H1 (cell line): ENCODE results near the gene RHD. TPM values are rescaled to one million over a fixed set of nuclear protein-coding genes. Genes with fewer than 3 reads are reported as not detected.
"Not testable (repeated sequence)": the region's sequence is repeated elsewhere in the genome, so short reads cannot be mapped to it uniquely, and the experiment has no call there.

ENCODE experiments used
- CTCF ChIA-PET: fragments of 300-600 bp; sonication (Branson Sonifier 250); formaldehyde crosslinking; loops from one replicate; lab custom pipeline; 2021; ENCODE audit not compliant: partially characterized antibody; lab: Charles Lee
- POLR2A ChIA-PET: fragments of 300-600 bp; sonication (Branson Sonifier 250); formaldehyde crosslinking; loops from one replicate; lab custom pipeline; 2021; ENCODE audit warnings: inconsistent platforms; ENCODE audit not compliant: partially characterized antibody; lab: Charles Lee
- DNase-seq, 2 experiments: peaks; one replicate each; pipeline versions ENCODE4 v3.0.0 to v3.0.0-alpha.2; 2010 to 2022; ENCODE audit warnings: low spot score in 2 of 2, low read depth in 1 of 2, mixed read lengths in 1 of 2
- FAIRE-seq: peaks from 2 replicates; lab custom pipeline; 2011; peaks lifted over from hg19 to GRCh38; lab: Jason Lieb, UNC
- H2AFZ ChIP-seq: 2 replicates; pipeline ENCODE4 v1.8.1; 2012; ENCODE audit warnings: low read length, inconsistent platforms
- H2AK5ac ChIP-seq: 2 replicates; pipeline ENCODE4 v1.6.1; 2013; ENCODE audit warnings: low read depth, low read length
- H2BK120ac ChIP-seq: replicated peaks from 2 replicates; pipeline ENCODE3; 2013; ENCODE audit warnings: low read depth, low read length, inconsistent platforms
- H2BK12ac ChIP-seq: 2 replicates; pipeline ENCODE4 v1.6.1; 2013; ENCODE audit warnings: low read depth, low read length
- H2BK15ac ChIP-seq: 2 replicates; pipeline ENCODE4 v1.6.1; 2013; ENCODE audit warnings: low read length
- H2BK20ac ChIP-seq: 2 replicates; pipeline ENCODE4 v1.6.1; 2013; ENCODE audit warnings: low read length
- H2BK5ac ChIP-seq: 2 replicates; pipeline ENCODE4 v1.6.1; 2013; ENCODE audit warnings: low read depth, low read length
- H3K14ac ChIP-seq: 2 replicates; pipeline ENCODE4 v1.6.1; 2013; ENCODE audit warnings: inconsistent platforms; ENCODE audit not compliant: insufficient read length
- H3K18ac ChIP-seq: 2 replicates; pipeline ENCODE4 v1.6.1; 2013; ENCODE audit warnings: low read length; ENCODE audit errors: extremely low read depth
- H3K23ac ChIP-seq: 2 replicates; pipeline ENCODE4 v1.6.1; 2013; ENCODE audit warnings: inconsistent platforms; ENCODE audit not compliant: insufficient read length
- H3K23me2 ChIP-seq: 2 replicates; pipeline ENCODE4 v1.6.1; 2013; ENCODE audit warnings: low read depth, low read length
- H3K27ac ChIP-seq: 2 replicates; pipeline ENCODE4 v1.6.1; 2011; ENCODE audit warnings: low read depth, low read length, inconsistent platforms
- H3K27me3 ChIP-seq, 4 experiments: replicated peaks in 1 of 4; 1 replicate in 1 of 4; 2 replicates in 3 of 4; pipeline versions ENCODE4 v1.6.1 to v1.8.1; 2011 to 2013; ENCODE audit warnings: low read length in 3 of 4, mild to moderate bottlenecking in 3 of 4, inconsistent platforms in 2 of 4, mixed read lengths in 2 of 4, moderate library complexity in 1 of 4; ENCODE audit not compliant: control insufficient read depth in 3 of 4, insufficient read depth in 3 of 4; ENCODE audit errors: extremely low read depth in 1 of 4
- H3K36me3 ChIP-seq, 4 experiments: 2 replicates each; pipeline versions ENCODE4 v1.6.1 to v1.8.1; 2011 to 2013; ENCODE audit warnings: mild to moderate bottlenecking in 4 of 4, low read length in 3 of 4, moderate library complexity in 2 of 4, control low read depth in 1 of 4, inconsistent platforms in 1 of 4; ENCODE audit not compliant: insufficient read depth in 4 of 4, control insufficient read depth in 2 of 4
- H3K4ac ChIP-seq: replicated peaks from 2 replicates; pipeline ENCODE3; 2013; ENCODE audit warnings: low read length, low read depth, mixed read lengths, inconsistent platforms; ENCODE audit not compliant: insufficient read length
- H3K4me1 ChIP-seq, 4 experiments: replicated peaks in 1 of 4; 1 replicate in 1 of 4; 2 replicates in 3 of 4; pipeline versions ENCODE4 v1.6.1 to v1.8.1; 2011 to 2013; ENCODE audit warnings: low read length in 3 of 4, inconsistent platforms in 2 of 4, mixed read lengths in 1 of 4; ENCODE audit not compliant: insufficient read depth in 4 of 4, control insufficient read depth in 3 of 4
- H3K4me2 ChIP-seq, 2 experiments: 2 replicates each; pipeline versions ENCODE4 v1.6.1 to v1.8.1; 2011 to 2013; ENCODE audit warnings: low read depth in 2 of 2, low read length in 2 of 2, control low read depth in 1 of 2, inconsistent platforms in 1 of 2, mild to moderate bottlenecking in 1 of 2; ENCODE audit not compliant: insufficient read depth in 1 of 2
- H3K4me3 ChIP-seq, 4 experiments: fragments of 200-600, 300-600 bp in 1 of 4; sonication (generic), shearing (Covaris generic), sonication (Bioruptor Twin) in 1 of 4; 2 replicates each; pipeline versions ENCODE4 v1.5.1 to v1.8.1; 2011 to 2016; ENCODE audit warnings: low read length in 4 of 4, low read depth in 3 of 4, control low read depth in 2 of 4, inconsistent platforms in 2 of 4, mild to moderate bottlenecking in 2 of 4, mixed read lengths in 1 of 4, moderate library complexity in 1 of 4; ENCODE audit not compliant: insufficient read depth in 2 of 4; ENCODE audit errors: extremely low read depth in 1 of 4
- H3K56ac ChIP-seq: replicated peaks from 2 replicates; pipeline ENCODE3; 2013; ENCODE audit warnings: low read depth, mild to moderate bottlenecking, mixed read lengths, low read length, inconsistent platforms; ENCODE audit not compliant: insufficient read length
- H3K79me1 ChIP-seq: 2 replicates; pipeline ENCODE4 v1.6.1; 2013; ENCODE audit warnings: low read depth, low read length, control low read depth
- H3K79me2 ChIP-seq, 2 experiments: 2 replicates each; pipeline versions ENCODE4 v1.6.1 to v1.8.1; 2012 to 2013; ENCODE audit warnings: low read length in 2 of 2, mild to moderate bottlenecking in 2 of 2, inconsistent platforms in 1 of 2; ENCODE audit not compliant: insufficient read depth in 2 of 2, control insufficient read depth in 1 of 2
- H3K9ac ChIP-seq, 4 experiments: replicated peaks in 1 of 4; 1 replicate in 1 of 4; 2 replicates in 3 of 4; pipeline versions ENCODE4 v1.6.1 to v1.8.1; 2011 to 2013; ENCODE audit warnings: low read depth in 3 of 4, low read length in 3 of 4, control low read depth in 2 of 4, mild to moderate bottlenecking in 2 of 4, moderate library complexity in 2 of 4, inconsistent platforms in 1 of 4; ENCODE audit errors: extremely low read depth in 1 of 4
- H3K9me3 ChIP-seq, 2 experiments: 2 replicates each; pipeline versions ENCODE4 v1.6.1 to v1.8.1; 2012 to 2013; ENCODE audit warnings: mild to moderate bottlenecking in 2 of 2, moderate library complexity in 2 of 2, control low read depth in 1 of 2, inconsistent platforms in 1 of 2, low read depth in 1 of 2, low read length in 1 of 2, mixed read lengths in 1 of 2; ENCODE audit not compliant: insufficient read depth in 2 of 2
- H4K20me1 ChIP-seq, 2 experiments: replicated peaks in 1 of 2; 2 replicates each; pipeline versions ENCODE3 to v1.8.1; 2011 to 2013; ENCODE audit warnings: inconsistent platforms in 2 of 2, low read length in 2 of 2, mild to moderate bottlenecking in 1 of 2; ENCODE audit not compliant: insufficient read depth in 2 of 2, control insufficient read depth in 1 of 2
- H4K5ac ChIP-seq: 2 replicates; pipeline ENCODE4 v1.6.1; 2013; ENCODE audit warnings: low read length, low read depth, mixed read lengths, inconsistent platforms; ENCODE audit not compliant: insufficient read length
- H4K8ac ChIP-seq: 2 replicates; pipeline ENCODE4 v1.8.0; 2013; ENCODE audit warnings: mild to moderate bottlenecking, moderate library complexity, low read length, inconsistent platforms; ENCODE audit not compliant: insufficient read depth; ENCODE audit errors: extremely low read depth
- H4K91ac ChIP-seq: replicated peaks from 2 replicates; pipeline ENCODE3; 2013; ENCODE audit warnings: low read length, mixed read lengths, inconsistent platforms; ENCODE audit not compliant: insufficient read length
- ASH2L ChIP-seq: fragments of 200-600, 300-600 bp; sonication (generic); IDR thresholded peaks from one replicate; pipeline ENCODE4 v1.7.1; 2017; ENCODE audit warnings: low read length
- BRCA1 ChIP-seq: IDR thresholded peaks from 2 replicates; pipeline ENCODE4 v1.6.1; 2012; ENCODE audit warnings: low read depth, low read length, improper control_type of control experiment
- MAFK ChIP-seq: IDR thresholded peaks from 2 replicates; pipeline ENCODE4 v1.6.1; 2012; ENCODE audit warnings: low read depth, mild to moderate bottlenecking, improper control_type of control experiment, low read length
- POU5F1 ChIP-seq: IDR thresholded peaks from 2 replicates; pipeline ENCODE4 v1.6.1; 2011; ENCODE audit warnings: low read depth, mild to moderate bottlenecking, low read length, moderate library complexity
- SP1 ChIP-seq: IDR thresholded peaks from 2 replicates; pipeline ENCODE4 v1.6.1; 2011; ENCODE audit warnings: low read depth, low read length
- TCF12 ChIP-seq: IDR thresholded peaks from 2 replicates; pipeline ENCODE4 v1.6.1; 2011; ENCODE audit warnings: low read depth, mild to moderate bottlenecking, low read length
- WGBS, 2 experiments: shearing (Covaris generic) in 1 of 2; methylation state at CpG; one replicate each; pipeline versions ENCODE4 v1.1.6 to v1.1.7; 2013 to 2015; ENCODE audit warnings: low lambda C conversion rate in 2 of 2, mixed read lengths in 2 of 2, inconsistent platforms in 1 of 2, low coverage in 1 of 2, missing lambda C conversion rate in 1 of 2; ENCODE audit not compliant: insufficient replicate concordance in 2 of 2, insufficient coverage in 1 of 2, insufficient read length in 1 of 2; ENCODE audit errors: extremely low coverage in 1 of 2, missing lambda C conversion rate in 1 of 2; 5-methylcytosine and 5-hydroxymethylcytosine counted together
- polyA plus RNA-seq, 7 experiments: library from polyadenylated mRNA; depleted of rRNA in 3 of 7; stranded (reverse) in 5 of 7; unstranded in 2 of 7; fragments of >200 nt in 5 of 7; fragments of 200-250 nt in 2 of 7; gene quantifications; 1 replicate in 5 of 7; 2 replicates in 1 of 7; 4 replicates in 1 of 7; pipeline versions ENCODE4 v1.2.1 to v1.2.3, GENCODE V29; 2011 to 2013; ENCODE audit warnings: missing spikeins in 2 of 7, mixed read lengths in 2 of 7
- total RNA-seq: library from RNA; stranded (reverse); fragmentation: NEBNext Ultra II Directional; extraction: Animal tissue kit (Norgen Biotek cat#: 25700); gene quantifications from 2 replicates; pipeline ENCODE4 v1.2.1, GENCODE V29; 2021
- TF ChIP-seq, protein P1 (sequence below): IDR thresholded peaks from 2 replicates; pipeline ENCODE4 v1.6.1; 2011; ENCODE audit warnings: low read depth, mild to moderate bottlenecking, low read length; ENCODE audit not compliant: insufficient read depth

RHD gene
- total and polyA plus RNA-seq, 2 of the 8 experiments (the other 6 are each of a cell fraction or from before 2014, with no cell fraction given) = 0.21 TPM; not detected in 1

DNA sequence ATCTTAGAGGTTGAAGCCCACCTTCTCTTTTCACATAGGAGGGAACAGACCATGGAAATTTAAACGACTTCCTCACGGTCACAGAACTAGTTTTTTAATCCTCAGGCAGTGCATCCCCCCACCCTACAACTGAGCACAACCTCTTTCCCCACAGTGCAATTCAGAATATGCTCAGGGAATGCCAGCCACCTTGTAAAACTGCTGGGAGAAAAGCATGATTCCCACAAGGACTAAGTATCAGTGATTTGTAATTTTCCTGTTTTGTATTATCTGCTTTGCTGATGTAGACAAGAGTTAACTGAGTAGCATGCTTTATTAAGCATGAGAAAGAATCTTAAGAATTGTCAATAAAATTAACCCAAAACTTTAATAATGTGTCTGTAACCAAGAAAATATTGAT is 89.6 kb downstream of the RHD start (continued):
- TF ChIP-seq ASH2L (no peak), POU5F1 (no peak), SP1 (no peak), BRCA1 (no peak), MAFK (no peak), TCF12 (no peak)
- TF ChIP-seq, protein P1, sequence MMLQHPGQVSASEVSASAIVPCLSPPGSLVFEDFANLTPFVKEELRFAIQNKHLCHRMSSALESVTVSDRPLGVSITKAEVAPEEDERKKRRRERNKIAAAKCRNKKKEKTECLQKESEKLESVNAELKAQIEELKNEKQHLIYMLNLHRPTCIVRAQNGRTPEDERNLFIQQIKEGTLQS = no peak

DNA sequence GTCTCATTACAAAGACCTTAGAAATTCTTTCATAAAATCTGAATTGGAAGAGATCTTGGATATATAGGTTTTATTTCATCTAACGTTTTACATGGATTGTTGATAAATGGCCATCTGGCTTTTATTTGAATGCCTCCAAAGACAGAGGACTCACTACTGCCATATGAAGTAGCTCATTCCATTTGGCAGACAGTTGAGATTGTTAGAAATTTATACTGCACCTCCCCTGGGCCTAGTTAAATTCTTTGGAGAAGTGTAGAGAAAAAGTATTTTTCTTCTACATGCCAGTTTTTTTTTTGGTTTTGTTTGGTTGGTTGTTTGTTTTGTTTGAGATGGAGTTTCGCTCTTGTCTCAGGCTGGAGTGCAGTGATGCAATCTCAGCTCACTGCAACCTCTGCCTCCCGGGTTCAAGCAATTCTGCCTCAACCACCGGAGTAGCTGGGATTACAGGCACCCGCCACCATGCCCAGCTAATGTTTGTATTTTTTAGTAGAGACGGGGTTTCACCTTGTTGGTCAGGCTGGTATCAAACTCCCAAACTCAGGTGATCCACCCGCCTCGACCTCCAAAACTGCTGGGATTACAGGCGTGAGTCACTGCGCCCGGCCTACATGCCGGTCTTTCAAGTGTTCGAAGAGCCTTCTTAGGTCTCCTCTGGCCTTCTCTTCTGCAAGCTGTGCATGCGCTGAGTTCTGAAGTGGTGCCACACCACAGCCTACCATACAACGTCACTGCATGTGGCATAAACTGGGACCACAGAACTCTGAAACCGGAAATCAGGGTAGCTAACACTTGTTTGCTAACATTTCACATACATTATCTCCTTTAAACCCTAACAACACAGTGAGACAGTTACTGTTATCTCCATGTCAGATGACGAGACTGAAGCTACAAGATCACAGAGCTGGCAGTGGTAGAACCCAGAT is 90.6 kb downstream of the RHD start:
- H2AK5ac ChIP-seq, H2BK20ac ChIP-seq, H2BK15ac ChIP-seq, H2AFZ ChIP-seq, H3K9ac ChIP-seq, H3K4me3 ChIP-seq, H2BK12ac ChIP-seq, H3K4ac ChIP-seq, H3K23me2 ChIP-seq, H3K4me1 ChIP-seq, H4K20me1 ChIP-seq, POLR2A ChIA-PET, H3K79me1 ChIP-seq, DNase-seq, H2BK5ac ChIP-seq, H3K14ac ChIP-seq, H3K4me2 ChIP-seq, H2BK120ac ChIP-seq, H3K79me2 ChIP-seq, CTCF ChIA-PET, H4K91ac ChIP-seq, H3K27me3 ChIP-seq, H3K56ac ChIP-seq, H3K23ac ChIP-seq, H3K18ac ChIP-seq, H3K27ac ChIP-seq, H4K5ac ChIP-seq, H4K8ac ChIP-seq, H3K9me3 ChIP-seq: not testable (repeated sequence)
- H3K36me3 ChIP-seq = peaks cover 6 to 19% (median 15%) of the 10 kb centered on the region in 4 experiments; a peak in 6 of 8 replicates
- peak; percentile 69 for FAIRE-seq
- WGBS, 2 experiments = no CpG with 5 or more reads among the region's 17 CpGs
